Stimulated activated CD4-positive, alpha-beta T cell treated with anti-CD3 and anti-CD28 coated beads, Interleukin-2, amount 100 ng/mL, for 48 hours (primary cell): ENCODE data around the gene SPIC.
"Not testable (repeated sequence)": the region's sequence is repeated elsewhere in the genome, so short reads cannot be mapped to it uniquely, and the experiment has no call there.

Experiments used
- DNase-seq, 2 donors: peaks; one replicate each; pipeline ENCODE4 v3.0.0-alpha.2; 2020

The SPIC gene

GRCh38 chr12:101474711-101475386, at the start of gene SPIC:
Gene SPIC (plus strand): TSS chr12:101475336. CDS start chr12:101476905, 1,569 bp downstream.
- DNase-seq = no peak

GRCh38 chr12:101430456-101430855, 44.7 kb upstream of the SPIC start:
- no peak for DNase-seq

- DNase-seq = no peak
These were observed 39.0 kb upstream of the SPIC start for GRCh38 chr12:101436136-101436535.

GRCh38 chr12:101439236-101439635, 35.9 kb upstream of the SPIC start:
- DNase-seq = no peak

- DNase-seq = no peak
These were observed 33.5 kb upstream of the SPIC start for GRCh38 chr12:101441461-101442224.

GRCh38 chr12:101455685-101456084, 19.5 kb upstream of the SPIC start:
- peak in 1 of 2 donors; percentile 1 for DNase-seq

GRCh38 chr12:101459642-101460346, 15.3 kb upstream of the SPIC start:
- no peak for DNase-seq

- no peak for DNase-seq
These were observed 6.2 kb upstream of the SPIC start for GRCh38 chr12:101468948-101469347.

- DNase-seq = no peak
These were observed 4.2 kb upstream of the SPIC start for GRCh38 chr12:101470939-101471338.

- DNase-seq = not testable (repeated sequence)
These were observed 3.3 kb upstream of the SPIC start for GRCh38 chr12:101471878-101472277.

- no peak for DNase-seq
These were observed 888 bp upstream of the SPIC start for GRCh38 chr12:101474248-101474647.

GRCh38 chr12:101475751-101476305, 692 bp downstream of the SPIC start:
- no peak for DNase-seq

- no peak for DNase-seq
These were observed 5.7 kb downstream of the SPIC start for GRCh38 chr12:101480849-101481248.

- no peak for DNase-seq
These were observed 9.9 kb downstream of the SPIC start for GRCh38 chr12:101485021-101485420.

- DNase-seq = no peak
These were observed 13.3 kb downstream of the SPIC start for GRCh38 chr12:101488469-101488868.

- DNase-seq = no peak
These were observed 15.3 kb downstream of the SPIC start for GRCh38 chr12:101490286-101490920.

- no peak for DNase-seq
These were observed 16.2 kb downstream of the SPIC start for GRCh38 chr12:101491329-101491728.

GRCh38 chr12:101493556-101493955, 18.4 kb downstream of the SPIC start:
- DNase-seq = no peak

GRCh38 chr12:101498252-101498651, 23.1 kb downstream of the SPIC start:
- no peak for DNase-seq

- no peak for DNase-seq
These were observed 26.4 kb downstream of the SPIC start for GRCh38 chr12:101501410-101501995.

- DNase-seq = no peak
These were observed 46.0 kb downstream of the SPIC start for GRCh38 chr12:101521136-101521535.

- no peak for DNase-seq
These were observed 52.5 kb downstream of the SPIC start for GRCh38 chr12:101527682-101528081.
